ENCODE data around the gene BLTP3A.
"Not testable (repeated sequence)": the region's sequence is repeated elsewhere in the genome, so short reads cannot be mapped to it uniquely, and the experiment has no call there.

Gene BLTP3A

DNA sequence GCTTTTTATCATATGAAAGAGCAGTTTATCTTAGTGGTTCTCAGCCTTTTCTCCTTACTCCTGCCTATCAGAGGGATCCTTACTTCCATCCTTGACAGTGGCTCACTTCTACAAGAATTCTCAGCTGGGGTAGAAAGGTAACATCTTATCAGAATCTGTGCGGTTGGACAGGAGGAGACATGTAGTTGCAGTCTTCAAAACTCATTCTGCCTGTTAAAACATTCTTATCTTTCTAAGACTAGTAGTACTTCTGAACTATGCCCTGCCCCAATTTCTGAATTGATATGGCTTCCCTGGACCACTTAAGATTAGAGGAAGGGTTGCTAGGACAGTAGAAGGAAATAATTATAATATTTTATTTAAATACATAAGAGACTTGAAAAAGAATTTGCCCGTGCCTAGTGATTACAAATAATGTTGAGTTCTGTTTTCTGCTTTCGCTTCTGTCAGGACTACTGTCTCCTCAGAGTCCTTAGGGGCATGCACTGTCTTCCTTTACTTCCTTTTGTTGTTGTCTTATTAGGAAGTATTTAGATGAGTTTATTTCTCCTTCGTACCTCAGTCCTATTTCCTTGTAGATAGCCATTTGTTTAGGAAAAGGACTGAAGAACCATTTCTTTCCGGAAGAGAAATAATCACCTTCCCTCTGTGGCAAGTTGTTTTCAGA is 24.9 kb downstream of the BLTP3A start:
- in situ Hi-C loops (cut with HindIII; ENCODE audit: low pct_ligation_motif_present, low pct_unique_long_range_greater_than_20kb, low sequenced_read_pairs), result no loop called here
- DNase-seq, result peak; percentile 10

DNA sequence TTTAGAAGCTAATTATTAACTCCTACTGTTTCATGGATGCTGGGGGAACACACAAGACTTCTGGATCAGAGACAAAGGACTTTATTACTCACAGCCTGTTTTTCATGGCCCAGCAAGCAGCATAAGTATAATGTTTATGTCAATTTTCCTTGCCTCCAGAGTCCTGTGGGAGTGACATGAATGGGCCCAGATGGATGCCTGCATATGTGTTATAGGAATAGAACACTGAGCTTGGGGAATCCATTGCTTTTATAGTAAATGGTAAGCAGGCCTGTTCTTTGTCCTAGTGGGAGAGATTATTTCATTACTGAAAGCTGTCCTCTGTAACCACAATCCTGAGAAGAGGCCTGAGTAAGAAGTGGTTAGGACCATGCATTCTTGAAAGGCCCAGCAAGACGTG is 25.6 kb downstream of the BLTP3A start:
- peak; percentile 53 for DNase-seq
- in situ Hi-C loops (cut with HindIII; ENCODE audit: low pct_ligation_motif_present, low pct_unique_long_range_greater_than_20kb, low sequenced_read_pairs), result no loop called here

DNA sequence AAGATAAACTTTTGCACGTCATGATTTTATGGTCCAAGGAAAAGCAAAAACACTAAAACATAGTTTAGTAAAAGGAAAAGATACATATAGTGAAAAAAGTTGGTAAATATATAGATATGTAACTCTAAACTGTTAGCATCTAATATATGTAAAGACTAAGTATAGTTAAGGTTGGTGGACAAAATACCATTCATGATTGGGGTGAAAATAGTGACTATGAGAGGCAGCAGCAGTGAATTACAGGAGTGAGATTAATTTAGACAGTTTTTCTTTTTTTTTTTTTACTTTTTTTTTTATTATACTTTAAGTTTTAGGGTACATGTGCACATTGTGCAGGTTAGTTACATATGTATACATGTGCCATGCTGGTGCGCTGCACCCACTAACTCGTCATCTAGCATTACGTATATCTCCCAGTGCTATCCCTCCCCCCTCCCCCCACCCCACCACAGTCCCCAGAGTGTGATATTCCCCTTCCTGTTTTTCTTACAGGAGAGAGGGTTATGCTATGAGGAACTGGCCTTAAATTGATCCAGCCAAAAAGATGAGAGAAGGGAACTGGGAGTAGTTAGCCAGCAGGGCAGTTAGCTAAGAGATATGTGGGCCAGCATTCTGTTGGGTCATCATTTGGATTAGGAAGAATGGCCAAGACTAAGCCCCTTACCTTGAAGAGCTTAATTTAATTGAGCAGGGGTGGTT is 27.1 kb downstream of the BLTP3A start:
- in situ Hi-C loops (cut with HindIII; ENCODE audit: low pct_ligation_motif_present, low pct_unique_long_range_greater_than_20kb, low sequenced_read_pairs), result not testable (repeated sequence)

DNA sequence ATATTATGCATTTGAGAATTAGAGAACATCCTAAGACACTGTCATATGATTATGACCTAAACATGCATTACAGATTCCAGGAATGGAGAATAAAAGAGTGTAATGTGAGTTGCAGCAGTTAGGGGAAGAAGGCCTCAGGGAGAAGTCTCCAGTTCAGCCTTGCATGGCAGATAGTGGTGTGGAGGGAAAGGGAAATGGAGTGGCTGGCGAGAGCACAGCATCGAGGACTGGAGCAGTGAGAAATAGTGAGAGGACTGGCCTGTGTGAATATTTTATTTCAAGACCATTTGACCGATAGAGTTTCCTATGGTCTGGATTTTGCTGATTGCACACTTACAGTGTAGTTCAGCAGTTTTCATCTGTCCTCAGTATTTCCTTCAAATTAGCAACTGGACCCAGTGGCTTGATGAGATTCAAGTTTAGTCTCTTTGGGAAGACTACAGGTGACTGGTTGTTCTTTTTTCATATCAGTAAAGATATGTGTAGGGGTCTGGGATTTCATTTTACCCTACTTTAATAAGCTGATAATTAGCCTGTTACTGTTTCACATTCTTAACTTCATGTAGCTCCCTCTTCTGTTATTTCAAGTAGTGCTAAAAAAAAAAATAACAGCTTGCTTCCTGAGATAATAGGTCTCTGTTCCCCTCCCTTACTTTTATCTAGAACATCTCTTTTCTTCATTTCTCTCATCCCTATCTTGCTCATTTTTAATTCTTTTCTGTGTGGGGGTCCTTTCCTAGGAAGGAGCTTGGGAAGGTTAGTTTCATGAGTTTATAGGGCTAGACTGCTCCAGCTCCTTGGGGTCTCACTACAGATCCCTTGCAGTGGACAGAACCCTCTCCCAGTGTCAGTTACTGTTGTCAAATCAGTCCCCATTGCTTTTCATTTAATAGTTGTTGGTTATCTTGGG is 27.9 kb downstream of the BLTP3A start:
- in situ Hi-C loops (cut with HindIII; ENCODE audit: low pct_ligation_motif_present, low pct_unique_long_range_greater_than_20kb, low sequenced_read_pairs), result no loop called here
- DNase-seq, result no peak

More for the DNA sequence above, 27.1 kb downstream of the BLTP3A start:
- DNase-seq, result not testable (repeated sequence)

DNA sequence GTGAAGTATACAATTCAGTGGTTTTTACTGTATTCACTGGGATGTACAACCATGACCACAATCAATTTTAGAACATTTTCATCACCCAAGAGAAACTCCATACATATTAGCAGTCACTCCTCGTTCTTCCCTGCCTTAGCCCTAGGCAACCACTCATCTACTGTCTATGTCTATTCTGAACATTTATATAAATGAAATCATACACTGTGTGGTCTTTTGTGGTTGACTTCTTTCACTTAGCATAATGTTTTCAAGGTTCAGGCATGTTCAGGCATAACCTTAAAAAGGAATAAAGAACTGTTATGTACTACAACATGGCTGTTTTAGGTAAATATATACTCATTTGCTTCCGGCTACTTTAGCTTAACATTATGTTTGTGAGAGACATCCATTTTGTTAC is 37.3 kb downstream of the BLTP3A start:
- in situ Hi-C loops (cut with HindIII; ENCODE audit: low pct_ligation_motif_present, low pct_unique_long_range_greater_than_20kb, low sequenced_read_pairs), result no loop called here
- DNase-seq, result no peak

DNA sequence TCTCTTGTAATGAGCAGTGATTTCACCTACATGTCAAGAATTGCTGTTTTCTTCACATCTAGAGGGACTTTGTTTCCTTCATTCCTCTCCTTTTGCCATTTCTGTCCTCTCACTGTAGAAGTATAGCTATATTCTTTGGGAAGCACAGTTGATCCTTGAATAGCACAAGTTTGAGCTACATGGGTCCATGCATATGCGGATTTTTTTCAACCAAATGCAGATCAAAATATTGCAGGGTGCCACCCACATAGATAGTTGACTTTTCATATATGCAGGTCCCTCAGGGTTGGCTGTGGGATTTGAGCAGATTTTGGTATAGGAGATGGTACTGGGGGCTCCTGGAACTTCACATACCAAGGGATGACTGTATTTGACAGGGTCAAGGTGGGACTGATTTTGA is 41.1 kb downstream of the BLTP3A start:
- no peak for DNase-seq
- in situ Hi-C loops (cut with HindIII; ENCODE audit: low pct_ligation_motif_present, low pct_unique_long_range_greater_than_20kb, low sequenced_read_pairs), result no loop called here

DNA sequence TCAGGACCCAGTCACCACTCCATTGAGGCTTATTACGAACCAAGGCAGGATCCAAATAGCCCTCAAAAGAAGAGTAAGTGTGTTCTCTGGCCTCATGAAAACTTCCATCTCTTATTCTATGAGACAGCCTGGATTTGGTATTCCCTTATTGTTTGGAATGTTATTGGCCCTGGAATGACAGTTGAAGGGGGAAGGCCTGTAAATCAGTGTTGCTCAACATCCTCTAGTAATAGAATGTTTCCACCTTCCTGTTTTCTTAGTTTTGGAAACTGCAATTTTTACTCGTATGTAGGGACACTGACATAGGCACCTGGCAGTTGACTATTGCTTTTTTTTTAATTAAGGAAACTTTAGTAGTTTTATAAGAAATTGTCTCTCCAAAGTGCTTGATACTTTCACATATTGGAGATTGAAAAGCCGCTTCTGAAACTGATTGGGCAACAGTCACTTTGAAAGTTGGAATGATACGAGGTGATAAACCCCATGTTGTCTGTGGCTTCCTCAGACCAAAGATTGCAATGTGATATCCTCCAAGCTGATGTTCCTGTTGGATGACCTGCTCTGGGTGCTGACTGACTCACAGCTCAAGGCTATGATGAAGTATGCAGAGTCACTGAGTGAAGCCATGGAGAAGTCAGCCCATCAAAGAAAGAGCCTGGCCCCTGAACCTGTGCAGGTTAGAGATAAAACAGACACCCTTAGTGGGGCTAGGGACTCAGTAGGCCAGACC is 43.1 kb downstream of the BLTP3A start:
- peak; percentile 4 for DNase-seq
- in situ Hi-C loops (cut with HindIII; ENCODE audit: low pct_ligation_motif_present, low pct_unique_long_range_greater_than_20kb, low sequenced_read_pairs), result no loop called here

DNA sequence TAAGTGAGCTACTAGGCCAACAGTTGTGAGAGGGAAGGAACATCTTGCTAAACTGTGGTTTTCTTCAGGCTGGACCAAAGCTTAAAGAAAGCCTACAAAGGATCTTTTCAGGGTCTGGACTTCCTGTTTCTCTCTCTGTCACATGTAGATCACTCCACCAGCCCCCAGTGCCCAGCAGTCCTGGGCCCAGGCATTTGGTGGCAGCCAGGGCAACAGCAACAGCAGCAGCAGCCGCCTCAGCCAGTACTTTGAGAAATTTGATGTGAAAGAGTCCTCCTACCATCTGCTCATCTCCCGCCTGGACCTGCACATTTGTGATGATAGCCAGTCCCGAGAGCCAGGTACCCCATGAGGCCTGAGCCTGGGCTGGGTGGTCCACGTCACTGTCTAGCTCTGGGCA is 44.1 kb downstream of the BLTP3A start:
- no peak for DNase-seq
- in situ Hi-C loops (cut with HindIII; ENCODE audit: low pct_ligation_motif_present, low pct_unique_long_range_greater_than_20kb, low sequenced_read_pairs), result no loop called here

DNA sequence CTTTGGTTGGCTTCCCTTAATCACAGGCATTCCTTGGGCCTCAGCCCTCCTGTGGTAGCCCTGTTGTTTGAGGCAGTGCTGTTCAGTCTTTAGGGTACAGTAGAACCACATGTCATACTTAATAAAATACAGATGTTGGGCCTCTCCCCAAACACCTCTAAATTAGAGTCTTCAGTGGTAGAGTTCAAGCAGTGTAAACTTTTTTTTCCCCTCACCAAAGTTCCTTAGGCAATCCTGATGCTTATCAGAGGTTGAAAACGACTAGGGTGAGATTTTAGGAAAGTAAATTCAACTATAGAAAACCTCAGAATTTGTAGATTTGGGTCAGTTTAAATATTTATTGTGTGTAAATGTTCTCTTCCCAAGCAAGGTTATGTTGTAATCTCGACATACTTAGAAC is 44.6 kb downstream of the BLTP3A start:
- in situ Hi-C loops (cut with HindIII; ENCODE audit: low pct_ligation_motif_present, low pct_unique_long_range_greater_than_20kb, low sequenced_read_pairs), result no loop called here
- DNase-seq, result no peak

DNA sequence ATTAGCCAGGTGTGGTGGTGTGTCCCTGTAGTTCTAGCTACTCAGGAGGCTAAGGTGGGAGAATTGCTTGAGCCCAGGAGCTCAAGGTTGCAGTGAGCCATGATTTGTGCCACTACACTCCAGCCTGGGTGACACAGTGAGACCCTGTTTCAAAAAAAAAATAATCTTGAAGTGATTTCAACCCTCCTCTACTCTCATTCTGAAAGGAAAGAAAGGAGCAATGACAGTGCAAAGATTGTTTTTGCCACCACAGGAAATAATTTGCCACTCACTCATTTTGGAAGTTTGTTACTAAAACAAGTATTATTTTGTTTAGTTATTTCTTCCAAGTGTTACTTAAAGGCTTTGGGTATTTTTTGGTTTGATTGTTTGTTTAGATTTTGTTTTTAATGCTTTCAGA is 45.6 kb downstream of the BLTP3A start:
- no peak for DNase-seq
- in situ Hi-C loops (cut with HindIII; ENCODE audit: low pct_ligation_motif_present, low pct_unique_long_range_greater_than_20kb, low sequenced_read_pairs), result no loop called here

DNA sequence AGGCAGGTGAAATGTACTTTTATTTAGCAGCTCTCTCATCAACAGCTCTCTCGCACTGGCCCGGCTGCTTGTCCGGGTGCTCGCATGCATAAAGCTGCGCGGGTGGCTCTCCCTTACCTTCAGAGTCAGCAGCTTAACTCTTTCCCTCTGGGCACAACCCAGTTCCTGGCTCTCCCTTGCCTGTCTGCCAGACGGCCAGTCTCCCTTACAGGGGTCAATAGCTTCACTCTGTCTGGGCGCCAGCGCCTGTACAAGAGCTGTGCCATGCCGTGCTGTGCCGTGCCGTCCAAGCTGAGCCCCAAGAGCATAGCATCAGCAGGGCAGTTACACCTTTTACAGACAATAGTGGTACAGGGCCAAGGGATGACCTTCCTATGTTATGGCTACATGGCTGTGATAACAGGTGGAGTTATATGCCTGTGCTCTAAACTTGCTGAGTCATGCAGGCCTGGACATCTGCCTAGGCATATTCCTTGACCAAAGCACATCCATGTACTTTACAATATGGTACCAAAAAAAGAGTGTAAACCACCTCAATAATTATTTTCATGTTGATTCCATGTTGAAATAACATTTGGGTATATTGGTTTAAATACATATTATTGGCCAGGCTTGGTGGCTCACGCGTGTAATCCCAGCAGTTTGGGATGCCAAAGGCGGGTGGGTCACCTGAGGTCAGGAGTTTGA is 47.9 kb downstream of the BLTP3A start:
- in situ Hi-C loops (cut with HindIII; ENCODE audit: low pct_ligation_motif_present, low pct_unique_long_range_greater_than_20kb, low sequenced_read_pairs), result no loop called here
- no peak for DNase-seq

Data from ACHN (cell line).